H9 (cell line): ENCODE data around the gene CDH4. TPM values are rescaled to one million over a fixed set of nuclear protein-coding genes. Genes with fewer than 3 reads are reported as not detected.

Experiments used
- DNase-seq: peaks from one replicate; pipeline ENCODE4 v3.0.0-alpha.2; 2017
- H2AFZ ChIP-seq: one replicate; pipeline ENCODE4 v1.6.1; 2013; ENCODE audit warnings: mild to moderate bottlenecking, low read length, control low read depth, moderate library complexity
- H2AK5ac ChIP-seq: 2 replicates; pipeline ENCODE4 v1.6.1; 2013; ENCODE audit warnings: low read length, control low read depth, mixed read lengths; ENCODE audit not compliant: insufficient read length
- H2BK120ac ChIP-seq: one replicate; pipeline ENCODE4 v1.6.1; 2013; ENCODE audit warnings: low read depth, mild to moderate bottlenecking, low read length, control low read depth, inconsistent platforms; ENCODE audit not compliant: poor library complexity, severe bottlenecking
- H2BK12ac ChIP-seq: 2 replicates; pipeline ENCODE4 v1.6.1; 2013; ENCODE audit warnings: low read length, control low read depth, mixed read lengths, low read depth; ENCODE audit not compliant: insufficient read length
- H2BK15ac ChIP-seq: 2 replicates; pipeline ENCODE4 v1.6.1; 2013; ENCODE audit warnings: low read depth, low read length, control low read depth
- H2BK20ac ChIP-seq: one replicate; pipeline ENCODE4 v1.6.1; 2013; ENCODE audit warnings: low read depth, mild to moderate bottlenecking, low read length, control low read depth, inconsistent platforms; ENCODE audit not compliant: poor library complexity, severe bottlenecking
- H2BK5ac ChIP-seq: 2 replicates; pipeline ENCODE4 v1.6.1; 2013; ENCODE audit warnings: low read length, control low read depth, mixed read lengths; ENCODE audit not compliant: insufficient read length
- H3K14ac ChIP-seq: 2 replicates; pipeline ENCODE4 v1.6.1; 2013; ENCODE audit warnings: low read length, control low read depth; ENCODE audit not compliant: insufficient read depth
- H3K18ac ChIP-seq: 2 replicates; pipeline ENCODE4 v1.6.1; 2013; ENCODE audit warnings: low read depth, mild to moderate bottlenecking, mixed read lengths, low read length, control low read depth; ENCODE audit not compliant: insufficient read length
- H3K23ac ChIP-seq: 2 replicates; pipeline ENCODE4 v1.6.1; 2013; ENCODE audit warnings: low read length, control low read depth, mixed read lengths, low read depth; ENCODE audit not compliant: insufficient read length
- H3K23me2 ChIP-seq: 2 replicates; pipeline ENCODE4 v1.6.1; 2013; ENCODE audit warnings: low read depth, mild to moderate bottlenecking, mixed read lengths, low read length, control low read depth; ENCODE audit not compliant: insufficient read length, poor library complexity, severe bottlenecking
- H3K27ac ChIP-seq: 2 replicates; pipeline ENCODE4 v1.5.1; 2013; ENCODE audit warnings: low read length, control low read depth, mixed read lengths, low read depth; ENCODE audit not compliant: insufficient read length
- H3K27me3 ChIP-seq: 2 replicates; pipeline ENCODE4 v1.6.1; 2013; ENCODE audit warnings: low read length, control low read depth, inconsistent platforms; ENCODE audit not compliant: insufficient read depth
- H3K4ac ChIP-seq: 2 replicates; pipeline ENCODE4 v1.6.1; 2013; ENCODE audit warnings: low read depth, mild to moderate bottlenecking, control low read depth, inconsistent platforms, low read length, moderate library complexity
- H3K4me1 ChIP-seq: 2 replicates; pipeline ENCODE4 v1.6.1; 2013; ENCODE audit warnings: low read length, control low read depth, inconsistent platforms; ENCODE audit not compliant: insufficient read depth
- H3K4me2 ChIP-seq: 2 replicates; pipeline ENCODE4 v1.6.1; 2013; ENCODE audit warnings: low read length, control low read depth, mixed read lengths; ENCODE audit not compliant: insufficient read length, insufficient read depth
- H3K56ac ChIP-seq: 2 replicates; pipeline ENCODE4 v1.6.1; 2013; ENCODE audit warnings: low read depth, mild to moderate bottlenecking, mixed read lengths, low read length, control low read depth; ENCODE audit not compliant: insufficient read length
- H3K79me1 ChIP-seq: 2 replicates; pipeline ENCODE4 v1.6.1; 2013; ENCODE audit warnings: low read depth, mild to moderate bottlenecking, moderate library complexity, low read length, control low read depth, inconsistent platforms; ENCODE audit not compliant: insufficient read depth, poor library complexity, severe bottlenecking
- H3K79me2 ChIP-seq: 2 replicates; pipeline ENCODE4 v1.6.1; 2013; ENCODE audit warnings: low read length, control low read depth, inconsistent platforms; ENCODE audit not compliant: insufficient read depth
- H3K9ac ChIP-seq: 2 replicates; pipeline ENCODE4 v1.6.1; 2013; ENCODE audit warnings: low read length, control low read depth, mixed read lengths; ENCODE audit not compliant: insufficient read length; ENCODE audit errors: extremely low read depth
- H3K9me3 ChIP-seq: one replicate; pipeline ENCODE4 v1.6.1; 2013; ENCODE audit warnings: low read depth, low read length, inconsistent platforms; ENCODE audit not compliant: control insufficient read depth
- H3T11ph ChIP-seq: one replicate; pipeline ENCODE4 v1.6.1; 2013; ENCODE audit warnings: mild to moderate bottlenecking, low read length, control low read depth, inconsistent platforms
- H4K20me1 ChIP-seq: one replicate; pipeline ENCODE4 v1.6.1; 2013; ENCODE audit not compliant: control insufficient read depth, insufficient read length, insufficient read depth
- H4K5ac ChIP-seq: 2 replicates; pipeline ENCODE4 v1.6.1; 2013; ENCODE audit warnings: low read depth, mild to moderate bottlenecking, mixed read lengths, low read length, control low read depth; ENCODE audit not compliant: insufficient read length
- H4K8ac ChIP-seq: replicated peaks from 2 replicates; pipeline ENCODE4 v1.6.1; 2013; ENCODE audit warnings: low read length, control low read depth, mixed read lengths, low read depth; ENCODE audit not compliant: insufficient read length
- H4K91ac ChIP-seq: 2 replicates; pipeline ENCODE4 v1.6.1; 2013; ENCODE audit warnings: low read depth, mild to moderate bottlenecking, moderate library complexity, mixed read lengths, low read length, control low read depth; ENCODE audit not compliant: insufficient read length
- H3K27ac Mint-ChIP-seq, 3 experiments: 2 replicates in 2 of 3; 3 replicates in 1 of 3; pipeline ENCODE4 v1.8.0; 2020 to 2021; ENCODE audit warnings: mixed read lengths in 3 of 3, mild to moderate bottlenecking in 1 of 3, moderate library complexity in 1 of 3
- H3K27me3 Mint-ChIP-seq: 2 replicates; pipeline ENCODE4 v1.8.0; 2021; ENCODE audit warnings: low read depth, mild to moderate bottlenecking, moderate library complexity, mixed read lengths
- H3K36me3 Mint-ChIP-seq, 3 experiments: 2 replicates in 2 of 3; 3 replicates in 1 of 3; pipeline ENCODE4 v1.8.0; 2020 to 2021; ENCODE audit warnings: low read depth in 3 of 3, mixed read lengths in 3 of 3; ENCODE audit not compliant: insufficient read depth in 1 of 3
- H3K4me1 Mint-ChIP-seq, 2 experiments: 2 replicates each; pipeline ENCODE4 v1.8.0; 2020; ENCODE audit warnings: mixed read lengths in 2 of 2
- H3K4me3 Mint-ChIP-seq, 2 experiments: 2 replicates in 1 of 2; 3 replicates in 1 of 2; pipeline ENCODE4 v1.8.0; 2020 to 2021; ENCODE audit warnings: mild to moderate bottlenecking in 2 of 2, mixed read lengths in 2 of 2, moderate library complexity in 1 of 2
- H3K9me3 Mint-ChIP-seq, 2 experiments: 2 replicates in 1 of 2; 3 replicates in 1 of 2; pipeline ENCODE4 v1.8.0; 2020; ENCODE audit warnings: mild to moderate bottlenecking in 2 of 2, mixed read lengths in 2 of 2, moderate library complexity in 1 of 2
- WGBS: extraction: QIAGEN DNeasy Blood & Tissue Kit; methylation state at CpG from one replicate; pipeline ENCODE4 v1.1.7; 2013; ENCODE audit warnings: missing lambda C conversion rate, low lambda C conversion rate, mixed read lengths; ENCODE audit not compliant: insufficient read length; ENCODE audit errors: extremely low coverage; 5-methylcytosine and 5-hydroxymethylcytosine counted together
- total RNA-seq: library from RNA; stranded (reverse); gene quantifications from 2 replicates; pipeline ENCODE4 v1.2.1, GENCODE V29; 2021
- TF ChIP-seq, protein P1 (sequence below): fragments of 200-600 bp; sonication (generic); conservative IDR thresholded peaks from 3 replicates; pipeline ENCODE4 v1.8.0; 2021; ENCODE audit warnings: antibody characterized with exemption, mild to moderate bottlenecking

CDH4 gene
- total RNA-seq, 1 experiment from 2014 or later: 3.0 TPM

DNA sequence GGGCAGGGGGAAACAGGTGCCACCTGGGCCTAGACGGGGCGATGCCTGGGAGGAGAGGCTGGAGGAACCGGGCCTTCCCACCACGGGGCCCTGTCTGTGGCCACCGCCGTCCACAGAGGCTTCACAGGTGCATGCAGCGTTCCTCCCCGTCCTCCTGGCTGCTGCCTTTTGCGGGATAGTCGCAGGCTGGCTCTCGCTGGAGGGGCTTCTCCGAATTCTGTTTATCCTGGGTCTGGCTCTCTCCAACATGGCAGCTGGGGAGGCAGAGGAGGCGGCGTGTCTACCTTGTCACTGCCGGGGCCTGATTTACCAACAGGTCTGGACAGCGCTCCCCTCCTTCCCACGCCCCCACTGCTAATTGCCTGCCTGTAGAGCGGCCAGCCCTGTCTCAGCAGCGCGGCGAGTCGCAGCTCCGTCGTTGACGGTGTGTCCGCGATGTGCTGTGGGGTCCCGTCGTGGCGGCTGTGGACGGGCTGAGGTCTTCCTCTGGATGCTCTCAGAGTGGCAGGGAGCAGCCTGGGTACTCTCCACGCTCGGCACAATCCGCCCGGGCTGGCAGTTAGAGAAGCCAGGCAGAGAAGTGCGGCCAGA is 550.8 kb downstream of the CDH4 start:
- Histone ChIP-seq H3K23me2 (no peaks in the 10 kb centered on the region), H2BK5ac (no peak overlapping the region), H3K27me3 (peaks cover 2% of the 10 kb centered on the region), H2BK20ac (no peak overlapping the region), H3T11ph (no peak overlapping the region), H3K79me2 (no peaks in the 10 kb centered on the region), H3K9ac (no peak overlapping the region), H3K56ac (no peak overlapping the region), H3K14ac (peak overlapping the region; percentile 9; the same call in 1 of the 2 replicates), H2BK120ac (no peak overlapping the region), H3K4ac (no peak overlapping the region), H3K23ac (no peak overlapping the region), H2BK12ac (no peak overlapping the region), H2AFZ (no peak overlapping the region), H3K4me2 (no peak overlapping the region), H3K79me1 (no peaks in the 10 kb centered on the region), H4K5ac (no peak overlapping the region), H3K18ac (peak overlapping the region; percentile 25), H2BK15ac (no peak overlapping the region), H4K8ac (no peak overlapping the region), H4K91ac (no peak overlapping the region), H4K20me1 (no peaks in the 10 kb centered on the region), H3K27ac (no peak overlapping the region), H2AK5ac (no peak overlapping the region), H3K4me1 (no peaks in the 10 kb centered on the region), H3K9me3 (no peaks in the 10 kb centered on the region)
- Mint-ChIP-seq H3K9me3 (no peaks in the 10 kb centered on the region), H3K27me3 (peaks cover 31% of the 10 kb centered on the region), H3K4me1 (peaks cover 6 to 16% of the 10 kb centered on the region in 2 experiments; a peak in 3 of 4 replicates), H3K4me3 (no peak overlapping the region), H3K36me3 (no peaks in the 10 kb centered on the region), H3K27ac (no peak overlapping the region)
- DNase-seq: no peak
- TF ChIP-seq, protein P1, sequence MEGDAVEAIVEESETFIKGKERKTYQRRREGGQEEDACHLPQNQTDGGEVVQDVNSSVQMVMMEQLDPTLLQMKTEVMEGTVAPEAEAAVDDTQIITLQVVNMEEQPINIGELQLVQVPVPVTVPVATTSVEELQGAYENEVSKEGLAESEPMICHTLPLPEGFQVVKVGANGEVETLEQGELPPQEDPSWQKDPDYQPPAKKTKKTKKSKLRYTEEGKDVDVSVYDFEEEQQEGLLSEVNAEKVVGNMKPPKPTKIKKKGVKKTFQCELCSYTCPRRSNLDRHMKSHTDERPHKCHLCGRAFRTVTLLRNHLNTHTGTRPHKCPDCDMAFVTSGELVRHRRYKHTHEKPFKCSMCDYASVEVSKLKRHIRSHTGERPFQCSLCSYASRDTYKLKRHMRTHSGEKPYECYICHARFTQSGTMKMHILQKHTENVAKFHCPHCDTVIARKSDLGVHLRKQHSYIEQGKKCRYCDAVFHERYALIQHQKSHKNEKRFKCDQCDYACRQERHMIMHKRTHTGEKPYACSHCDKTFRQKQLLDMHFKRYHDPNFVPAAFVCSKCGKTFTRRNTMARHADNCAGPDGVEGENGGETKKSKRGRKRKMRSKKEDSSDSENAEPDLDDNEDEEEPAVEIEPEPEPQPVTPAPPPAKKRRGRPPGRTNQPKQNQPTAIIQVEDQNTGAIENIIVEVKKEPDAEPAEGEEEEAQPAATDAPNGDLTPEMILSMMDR: no peak
- WGBS: no CpG with 5 or more reads among the region's 36 CpGs
